ENCODE measurements around the gene CTBP1.
A peak's percentile ranks its signal among the peaks of the same experiment; 100 is the strongest.

CTBP1 gene

DNA sequence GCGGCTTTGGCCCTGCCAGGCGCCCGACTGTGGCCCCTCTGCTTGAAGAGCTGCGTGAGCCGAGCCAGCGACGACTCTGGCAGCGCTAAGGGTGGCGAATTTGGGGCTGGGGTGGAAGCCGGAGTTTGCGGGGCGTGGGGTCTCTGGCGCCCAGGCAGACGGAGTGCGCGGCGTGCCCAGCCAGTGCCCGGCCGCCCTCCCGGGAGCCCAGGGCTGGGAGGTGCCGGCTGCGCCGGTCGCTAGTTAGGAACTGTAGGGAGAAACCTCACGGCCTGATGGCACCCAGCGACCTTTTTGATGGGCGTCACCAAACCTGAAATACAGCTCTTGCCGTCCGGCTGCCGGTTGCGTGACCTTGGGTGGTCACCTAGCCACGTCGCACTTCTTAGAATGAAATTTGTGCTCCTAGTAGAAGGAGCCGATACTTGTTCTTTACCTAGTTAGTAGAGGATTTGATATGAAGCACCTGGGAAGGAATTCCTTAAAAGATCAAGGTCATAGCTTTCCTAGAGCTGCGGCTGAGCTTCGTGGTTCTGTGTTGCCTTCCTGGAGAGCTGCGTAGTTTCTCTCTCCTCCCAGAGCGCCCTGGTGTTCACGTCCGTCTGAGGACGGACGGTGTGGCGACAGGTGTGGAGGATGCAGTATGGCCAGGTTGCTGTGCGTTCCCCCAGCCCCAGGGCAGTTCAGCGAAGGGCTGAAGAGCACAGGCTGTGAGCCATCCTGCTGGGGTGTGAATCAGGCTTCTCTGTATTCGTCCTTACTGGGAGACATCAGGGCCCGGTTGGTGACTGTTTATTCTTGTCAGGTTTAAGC is 41.4 kb upstream of the CTBP1 start:
- Histone ChIP-seq H3K36me3 (ENCODE audit: control insufficient read depth in 4 of 4, insufficient read depth in 4 of 4, low read length in 3 of 4) (peaks cover 0 to 12% (median 0%) of the 10 kb centered on the region in 4 experiments), H3K27ac (ENCODE audit: insufficient read depth in 1 of 2, low read depth in 1 of 2, low read length in 2 of 2, poor library complexity in 1 of 2, severe bottlenecking in 2 of 2) (peak overlapping the region; percentile 72 to 87), H3K4me1 (ENCODE audit: control extremely low read depth in 1 of 4, control insufficient read depth in 4 of 4, insufficient read depth in 4 of 4, low read length in 3 of 4) (peaks cover 3 to 35% (median 20%) of the 10 kb centered on the region in 4 experiments), H3K27me3 (replicated peaks in 2 of 5; ENCODE audit: control insufficient read depth in 4 of 5, insufficient read depth in 5 of 5, low read length in 4 of 5) (no peaks in the 10 kb centered on the region), H3K4me3 (ENCODE audit: control insufficient read depth in 1 of 7, extremely low read depth in 1 of 7, insufficient read depth in 4 of 7, low read depth in 2 of 7, low read length in 6 of 7) (peak overlapping the region; percentile 85 to 96 (median 88)), H3K9me3 (ENCODE audit: control extremely low read depth in 1 of 5, control insufficient read depth in 4 of 5, insufficient read depth in 2 of 5, low read depth in 1 of 5, low read length in 4 of 5) (peaks cover 0 to 7% (median 3%) of the 10 kb centered on the region in 5 experiments)
- ChIA-PET POLR2A (interaction anchor here (0.5 to 0.9 kb wide), 2 partner anchors 13 to 22 kb away, joined by 3 to 4 read pairs; no protein-coding TSS in a partner anchor), CTCF (interaction anchor here (0.8 to 2.3 kb wide), 3 partner anchors 9 to 66 kb away, joined by 3 to 6 read pairs (median 3); no protein-coding TSS in a partner anchor)
- peak in 2 of 3 donors; percentile 20 to 27 for DNase-seq
- WGBS (ENCODE audit: insufficient coverage): under 1% methylated on average over 35 of the region's 47 CpGs

DNA sequence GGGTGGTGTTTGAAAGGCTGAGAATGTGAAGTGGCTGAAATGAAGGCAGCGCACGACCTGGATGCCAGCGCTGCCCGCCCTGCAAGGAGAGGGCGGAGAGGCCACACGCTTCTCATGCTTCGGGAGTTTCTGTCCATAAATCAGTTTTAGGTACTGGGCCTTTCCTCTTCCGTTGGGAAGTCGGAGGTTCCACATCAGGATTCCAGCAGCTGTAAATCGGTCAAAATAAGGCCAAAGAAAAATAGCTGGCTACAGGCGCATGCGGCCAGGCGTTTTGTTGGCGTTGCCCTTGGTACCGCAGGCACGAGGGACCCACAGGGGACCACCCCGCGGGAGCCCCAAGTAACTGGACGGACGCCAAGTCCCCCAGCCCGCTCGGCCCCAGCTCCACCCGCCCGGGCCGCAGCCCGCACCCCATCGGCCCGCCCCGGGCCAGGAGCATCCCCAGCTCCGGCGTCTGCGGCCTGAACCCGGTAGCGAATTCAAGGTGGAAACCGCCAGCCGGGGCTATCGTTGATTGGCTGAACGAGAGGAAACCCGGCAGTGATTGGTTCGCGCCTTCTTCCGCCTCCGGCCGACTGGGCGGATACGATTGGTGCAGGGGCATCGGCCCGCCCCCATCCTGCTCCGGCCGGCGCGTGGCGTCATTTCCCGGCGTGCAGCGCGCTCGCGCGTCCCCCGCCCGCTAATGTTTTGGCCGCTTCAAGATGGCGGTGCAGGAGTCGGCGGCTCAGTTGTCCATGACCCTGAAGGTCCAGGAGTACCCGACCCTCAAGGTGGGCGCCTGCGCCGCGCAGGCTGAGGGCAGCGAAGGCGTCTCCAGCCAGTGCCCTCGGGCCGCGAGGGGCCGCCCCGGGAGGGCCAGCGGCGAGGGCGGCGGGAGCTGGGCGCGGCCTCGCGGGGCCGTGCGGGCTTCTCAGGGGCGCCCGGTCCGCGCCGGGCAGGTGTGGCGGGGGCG is 40.6 kb upstream of the CTBP1 start, which contains the start of gene MAEA:
TSS of gene MAEA (plus strand) at position 685 of the 958 bp plus-strand sequence. CDS start at position 708, 23 bp downstream.
- Histone ChIP-seq H3K36me3 (ENCODE audit: control insufficient read depth in 4 of 4, insufficient read depth in 4 of 4, low read length in 3 of 4) (peaks cover 0 to 12% (median 0%) of the 10 kb centered on the region in 4 experiments), H3K27me3 (replicated peaks in 2 of 5; ENCODE audit: control insufficient read depth in 4 of 5, insufficient read depth in 5 of 5, low read length in 4 of 5) (no peaks in the 10 kb centered on the region), H3K9me3 (ENCODE audit: control extremely low read depth in 1 of 5, control insufficient read depth in 4 of 5, insufficient read depth in 2 of 5, low read depth in 1 of 5, low read length in 4 of 5) (peaks cover 0 to 7% (median 3%) of the 10 kb centered on the region in 5 experiments), H3K27ac (ENCODE audit: insufficient read depth in 1 of 2, low read depth in 1 of 2, low read length in 2 of 2, poor library complexity in 1 of 2, severe bottlenecking in 2 of 2) (peak within 1 kb of the TSS; percentile 72 to 87), H3K4me1 (ENCODE audit: control extremely low read depth in 1 of 4, control insufficient read depth in 4 of 4, insufficient read depth in 4 of 4, low read length in 3 of 4) (peaks cover 3 to 31% (median 18%) of the 10 kb centered on the region in 4 experiments), H3K4me3 (ENCODE audit: control insufficient read depth in 1 of 7, extremely low read depth in 1 of 7, insufficient read depth in 4 of 7, low read depth in 2 of 7, low read length in 6 of 7) (peak within 1 kb of the TSS; percentile 85 to 96 (median 88))
- peak; percentile 95 to 97 (median 97) for DNase-seq
- POLR2A ChIA-PET: interaction anchor here (0.6 to 0.9 kb wide), 2 partner anchors 14 to 40 kb away, joined by 3 to 4 read pairs; no protein-coding TSS in a partner anchor
- WGBS (ENCODE audit: insufficient coverage): under 1% methylated on average over 88 of the region's 95 CpGs
- CTCF ChIA-PET: interaction anchor here (0.6 to 2.3 kb wide), 7 partner anchors 10 to 196 kb away, joined by 3 to 6 read pairs (median 3); no protein-coding TSS in a partner anchor

GRCh38 chr4:1288786-1289185 is 39.9 kb upstream of the CTBP1 start:
- Histone ChIP-seq H3K27me3 (replicated peaks in 2 of 5; ENCODE audit: control insufficient read depth in 4 of 5, insufficient read depth in 5 of 5, low read length in 4 of 5) (no peaks in the 10 kb centered on the region), H3K4me3 (ENCODE audit: control insufficient read depth in 1 of 7, extremely low read depth in 1 of 7, insufficient read depth in 4 of 7, low read depth in 2 of 7, low read length in 6 of 7) (peak overlapping the region in 6 of 7 experiments; percentile 85 to 96 (median 88)), H3K4me1 (ENCODE audit: control extremely low read depth in 1 of 4, control insufficient read depth in 4 of 4, insufficient read depth in 4 of 4, low read length in 3 of 4) (peaks cover 3 to 27% (median 18%) of the 10 kb centered on the region in 4 experiments), H3K27ac (ENCODE audit: insufficient read depth in 1 of 2, low read depth in 1 of 2, low read length in 2 of 2, poor library complexity in 1 of 2, severe bottlenecking in 2 of 2) (peak overlapping the region; percentile 37 to 87), H3K36me3 (ENCODE audit: control insufficient read depth in 4 of 4, insufficient read depth in 4 of 4, low read length in 3 of 4) (peaks cover 0 to 8% (median 0%) of the 10 kb centered on the region in 4 experiments), H3K9me3 (ENCODE audit: control extremely low read depth in 1 of 5, control insufficient read depth in 4 of 5, insufficient read depth in 2 of 5, low read depth in 1 of 5, low read length in 4 of 5) (peaks cover 0 to 7% (median 3%) of the 10 kb centered on the region in 5 experiments)
- ChIA-PET CTCF (interaction anchor here (0.6 to 2.3 kb wide), 7 partner anchors 11 to 197 kb away, joined by 3 to 6 read pairs (median 4); no protein-coding TSS in a partner anchor), POLR2A (interaction anchor here (0.6 kb wide), 1 partner anchor 41 kb away, joined by 4 read pairs; no protein-coding TSS in a partner anchor)
- peak in 1 of 3 donors; percentile 9 for DNase-seq
- no CpG with 5 or more reads among the region's 7 CpGs for WGBS (ENCODE audit: insufficient coverage)

DNA sequence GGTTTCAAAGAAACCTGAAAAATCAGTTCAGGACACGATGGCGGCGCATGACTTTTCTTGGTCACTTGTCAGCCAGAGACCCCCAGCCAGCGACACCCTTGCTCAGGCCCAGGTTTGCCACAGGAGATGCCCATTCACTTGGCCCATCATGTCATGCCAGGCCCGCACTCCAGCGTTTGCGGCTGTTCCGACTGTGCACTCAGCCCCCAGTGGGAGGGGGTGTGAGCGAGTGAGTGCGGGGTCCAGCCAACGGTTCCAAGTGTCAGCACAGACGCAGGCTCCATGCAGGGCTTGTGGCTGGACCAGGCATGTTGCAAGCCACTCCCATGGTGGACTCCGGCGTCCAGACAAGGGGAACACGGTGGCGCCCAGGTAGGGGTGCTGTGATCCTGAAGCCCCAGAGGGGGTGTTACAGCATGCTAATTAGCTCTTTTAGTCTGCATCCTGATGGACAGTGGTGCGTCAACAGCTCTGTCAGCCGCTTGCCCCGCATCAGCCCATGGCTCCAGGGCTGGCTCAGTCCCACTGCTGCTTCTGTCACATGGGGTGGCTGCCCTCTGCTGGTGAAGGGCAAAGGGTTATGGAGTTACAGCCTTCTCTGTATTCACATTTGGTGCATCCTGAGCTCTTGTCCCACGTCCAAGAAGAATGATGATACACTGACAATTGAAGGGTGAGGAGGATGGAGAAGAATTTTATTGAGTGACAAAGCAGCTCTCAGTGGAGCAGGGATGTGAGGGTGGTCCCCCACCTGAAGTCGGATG is 37.0 kb upstream of the CTBP1 start:
- no peaks in the 10 kb centered on the region for H3K36me3 ChIP-seq (ENCODE audit: control insufficient read depth in 4 of 4, insufficient read depth in 4 of 4, low read length in 3 of 4)
- H3K27ac ChIP-seq (ENCODE audit: insufficient read depth in 1 of 2, low read depth in 1 of 2, low read length in 2 of 2, poor library complexity in 1 of 2, severe bottlenecking in 2 of 2): no peak overlapping the region
- no peaks in the 10 kb centered on the region for H3K27me3 ChIP-seq (replicated peaks in 2 of 5; ENCODE audit: control insufficient read depth in 4 of 5, insufficient read depth in 5 of 5, low read length in 4 of 5)
- 91% methylated on average over 21 of the region's 21 CpGs for WGBS (ENCODE audit: insufficient coverage)
- H3K9me3 ChIP-seq (ENCODE audit: control extremely low read depth in 1 of 5, control insufficient read depth in 4 of 5, insufficient read depth in 2 of 5, low read depth in 1 of 5, low read length in 4 of 5): peaks cover 0 to 7% (median 3%) of the 10 kb centered on the region in 5 experiments
- ChIA-PET CTCF (interaction anchor here (1.1 to 2.2 kb wide), 4 partner anchors 35 to 154 kb away, joined by 3 to 5 read pairs (median 4); no protein-coding TSS in a partner anchor), POLR2A (interaction anchor here (0.9 kb wide), 1 partner anchor 60 kb away, joined by 3 read pairs; no protein-coding TSS in a partner anchor)
- peaks cover 2 to 17% (median 10%) of the 10 kb centered on the region in 4 experiments for H3K4me1 ChIP-seq (ENCODE audit: control extremely low read depth in 1 of 4, control insufficient read depth in 4 of 4, insufficient read depth in 4 of 4, low read length in 3 of 4)
- DNase-seq: peak; percentile 36 to 59 (median 58)
- H3K4me3 ChIP-seq (ENCODE audit: control insufficient read depth in 1 of 7, extremely low read depth in 1 of 7, insufficient read depth in 4 of 7, low read depth in 2 of 7, low read length in 6 of 7): no peak overlapping the region

DNA sequence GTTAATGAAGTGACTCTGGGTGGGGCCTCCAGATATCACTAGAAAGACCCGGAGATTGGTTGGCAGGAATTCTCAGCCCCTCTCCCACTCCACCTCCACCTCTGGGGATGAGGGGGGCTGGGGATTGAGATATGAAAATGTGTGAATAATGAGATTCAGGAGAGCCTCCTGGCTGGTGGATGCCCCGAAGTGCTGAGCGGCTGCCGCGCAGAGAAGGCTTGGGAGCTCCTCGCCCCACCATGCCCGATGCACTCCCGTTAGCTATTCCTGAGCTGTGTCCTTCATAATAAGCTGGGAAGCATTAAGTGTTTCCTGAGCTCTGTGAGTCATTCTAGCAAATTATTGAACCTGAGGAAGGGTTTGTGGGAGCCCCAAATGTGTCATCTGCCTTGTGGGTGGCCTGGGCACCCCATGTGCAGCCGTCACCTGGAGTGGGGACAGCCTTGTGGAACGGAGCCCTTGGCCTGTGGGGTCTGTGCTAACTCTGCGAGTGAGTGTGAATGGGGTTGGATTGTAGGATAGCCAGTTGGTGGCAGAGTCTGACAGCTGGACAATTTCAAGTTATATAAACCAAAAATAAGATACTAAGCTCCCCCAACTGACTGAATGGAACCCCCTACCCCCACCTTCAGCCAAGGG is 36.3 kb upstream of the CTBP1 start:
- H3K36me3 ChIP-seq (ENCODE audit: control insufficient read depth in 4 of 4, insufficient read depth in 4 of 4, low read length in 3 of 4): no peaks in the 10 kb centered on the region
- WGBS (ENCODE audit: insufficient coverage): 84% methylated on average over 7 of the region's 11 CpGs
- POLR2A ChIA-PET: no interaction called here
- peaks cover 0 to 7% (median 3%) of the 10 kb centered on the region in 5 experiments for H3K9me3 ChIP-seq (ENCODE audit: control extremely low read depth in 1 of 5, control insufficient read depth in 4 of 5, insufficient read depth in 2 of 5, low read depth in 1 of 5, low read length in 4 of 5)
- no peaks in the 10 kb centered on the region for H3K27me3 ChIP-seq (replicated peaks in 2 of 5; ENCODE audit: control insufficient read depth in 4 of 5, insufficient read depth in 5 of 5, low read length in 4 of 5)
- H3K4me3 ChIP-seq (ENCODE audit: control insufficient read depth in 1 of 7, extremely low read depth in 1 of 7, insufficient read depth in 4 of 7, low read depth in 2 of 7, low read length in 6 of 7): no peak overlapping the region
- peaks cover 0 to 10% (median 4%) of the 10 kb centered on the region in 4 experiments for H3K4me1 ChIP-seq (ENCODE audit: control extremely low read depth in 1 of 4, control insufficient read depth in 4 of 4, insufficient read depth in 4 of 4, low read length in 3 of 4)
- H3K27ac ChIP-seq (ENCODE audit: insufficient read depth in 1 of 2, low read depth in 1 of 2, low read length in 2 of 2, poor library complexity in 1 of 2, severe bottlenecking in 2 of 2): no peak overlapping the region
- CTCF ChIA-PET: interaction anchor here (1.1 to 2.2 kb wide), 3 partner anchors 35 to 149 kb away, joined by 3 to 5 read pairs (median 5); no protein-coding TSS in a partner anchor
- no peak for DNase-seq
